HG03064 (cell line): Measurements from ENCODE around the gene MAP1A.

ENCODE experiments used
- ATAC-seq: cut with Tn5 transposase; IDR thresholded peaks from one replicate; pipeline ENCODE4 v1.9.1; 2021; ENCODE audit warnings: low read depth; ENCODE audit not compliant: unreplicated experiment

MAP1A gene

DNA sequence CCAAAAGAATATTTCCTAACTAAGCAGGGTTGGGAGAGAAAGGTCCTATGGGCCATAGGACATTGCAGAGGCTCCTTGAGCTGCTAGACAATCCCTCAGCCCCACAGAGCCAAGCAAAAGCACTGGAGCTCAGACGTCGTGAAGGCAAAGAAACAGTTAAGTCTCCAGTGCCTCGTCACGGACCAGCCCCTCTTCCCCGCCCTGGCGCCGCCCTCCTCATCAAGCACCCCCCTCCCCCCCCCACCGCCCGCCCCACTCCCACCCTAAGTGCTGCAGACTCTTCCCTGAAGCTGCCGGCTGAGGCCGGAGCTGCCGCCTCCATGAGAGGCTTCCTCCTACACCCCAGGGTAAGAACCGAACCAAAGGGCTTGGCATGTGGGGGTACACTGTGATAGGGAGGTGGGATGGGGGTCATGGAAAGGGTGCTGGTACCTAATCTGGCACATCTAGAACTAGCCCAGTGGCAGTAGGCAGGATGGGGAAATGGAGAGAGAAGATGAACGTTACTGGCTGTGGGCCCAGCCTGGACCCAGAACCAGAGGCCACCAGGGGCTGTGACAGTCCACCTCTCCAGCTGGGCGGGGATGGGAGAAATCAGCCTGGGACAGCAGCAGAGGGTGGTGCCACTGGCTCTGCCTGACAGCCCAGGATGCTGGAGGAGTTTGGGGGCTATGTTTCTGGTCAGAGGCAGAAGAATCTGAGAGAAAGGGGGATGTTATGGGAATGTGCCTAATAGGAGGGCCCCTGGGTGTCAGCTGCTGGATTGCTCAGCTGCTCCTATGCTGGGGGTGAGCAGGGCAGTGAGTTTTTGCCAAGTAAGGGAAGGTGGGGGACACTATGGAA lies at the start of gene MAP1A:
TSS of gene MAP1A (plus strand) at position 255 of the 843 bp plus-strand sequence. CDS start 3,866 bp downstream, outside the sequence.
- ATAC-seq = no peak

DNA sequence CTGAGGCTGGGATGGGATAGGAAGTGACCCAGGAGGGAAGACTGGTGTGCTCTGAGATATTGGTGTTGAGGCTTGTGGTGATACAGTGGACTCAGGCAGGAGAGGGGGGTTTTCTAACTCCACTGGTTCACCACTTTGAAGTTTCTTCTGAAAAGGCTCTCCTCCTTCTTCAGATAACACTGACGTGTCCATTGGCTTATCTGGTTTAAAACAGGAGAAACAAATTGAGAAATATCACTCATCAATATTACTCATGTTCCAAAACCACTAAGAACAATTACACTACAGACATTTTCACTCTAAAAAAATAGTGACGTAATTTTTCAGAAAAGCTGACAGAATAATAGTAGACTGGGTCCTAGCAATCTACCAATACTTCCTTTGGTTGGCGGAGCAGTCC lies 47.5 kb upstream of the MAP1A start:
- ATAC-seq = no peak

DNA sequence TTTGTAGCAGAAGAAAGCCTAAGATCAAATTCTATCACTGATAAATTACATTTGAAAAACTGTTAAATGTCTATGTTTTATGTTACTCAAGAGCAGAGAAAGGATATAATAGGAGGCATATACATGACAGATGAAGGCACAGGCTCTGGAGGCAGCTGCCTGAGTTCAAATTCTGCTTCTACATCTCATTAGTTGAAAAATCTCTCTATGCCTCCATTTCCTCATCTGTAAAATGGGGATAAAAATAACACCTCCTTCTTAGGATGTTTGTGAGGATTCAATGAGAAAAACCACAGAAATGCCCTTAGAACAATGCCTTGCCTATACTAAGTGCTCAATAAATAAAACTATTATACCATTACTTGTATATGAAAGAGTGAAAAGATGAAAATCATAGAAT lies 45.4 kb upstream of the MAP1A start:
- no peak for ATAC-seq

DNA sequence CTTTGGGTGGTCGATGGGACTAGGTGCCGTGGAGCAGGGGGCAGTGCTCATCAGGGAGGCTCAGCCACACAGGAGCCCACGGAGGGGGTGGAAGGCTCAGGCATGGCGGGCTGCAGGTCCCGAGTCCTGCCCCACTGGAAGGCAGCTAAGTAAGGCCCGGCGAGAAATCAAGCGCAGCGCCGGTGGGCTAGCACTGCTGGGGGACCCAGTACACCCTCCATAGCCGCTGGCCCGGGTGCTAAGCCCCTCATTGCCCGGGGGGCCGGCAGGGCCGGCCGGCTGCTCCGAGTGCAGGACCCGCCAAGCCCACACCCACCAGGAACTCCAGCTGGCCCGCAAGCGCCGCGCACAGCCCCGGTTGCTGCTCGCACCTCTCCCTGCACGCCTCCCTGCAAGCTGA lies 43.5 kb upstream of the MAP1A start:
- no peak for ATAC-seq

DNA sequence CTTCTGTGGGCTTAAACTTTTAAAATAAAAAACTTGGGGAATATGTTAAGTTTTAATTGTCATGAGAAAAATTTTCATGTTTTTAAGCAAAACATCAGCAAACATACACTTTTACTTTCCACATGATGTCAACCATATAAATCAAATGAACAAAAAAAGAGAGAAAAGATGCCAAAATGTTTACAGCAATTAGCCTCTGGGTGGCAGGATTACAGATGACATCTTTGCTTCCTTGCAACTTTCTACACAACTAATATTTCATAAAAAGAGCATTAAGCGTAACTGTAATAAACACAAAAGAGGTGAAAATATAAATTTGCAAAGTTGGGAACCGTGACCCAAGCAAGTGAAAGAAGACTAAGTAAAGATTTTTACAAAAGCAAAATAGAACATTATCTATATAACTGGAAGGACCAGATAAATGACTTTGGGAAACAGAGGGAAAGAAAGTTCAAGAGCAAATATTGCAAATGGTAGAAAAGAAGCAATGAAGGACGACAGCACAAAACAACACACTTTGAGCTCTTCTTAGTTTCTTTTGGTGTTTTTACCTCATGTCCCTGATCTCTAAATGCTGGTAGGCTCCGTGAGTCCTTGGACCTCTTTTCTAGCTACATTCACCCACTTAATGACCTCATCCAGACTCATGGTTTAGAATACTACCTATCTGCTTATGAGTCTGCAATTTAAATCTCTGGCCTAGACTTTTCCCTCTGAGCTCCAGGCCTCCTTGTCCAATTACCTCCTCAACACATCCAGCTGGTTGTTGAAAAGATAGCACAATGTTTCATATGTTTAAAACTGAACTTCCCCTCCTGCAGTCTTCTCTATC lies 33.9 kb upstream of the MAP1A start:
- ATAC-seq = no peak

DNA sequence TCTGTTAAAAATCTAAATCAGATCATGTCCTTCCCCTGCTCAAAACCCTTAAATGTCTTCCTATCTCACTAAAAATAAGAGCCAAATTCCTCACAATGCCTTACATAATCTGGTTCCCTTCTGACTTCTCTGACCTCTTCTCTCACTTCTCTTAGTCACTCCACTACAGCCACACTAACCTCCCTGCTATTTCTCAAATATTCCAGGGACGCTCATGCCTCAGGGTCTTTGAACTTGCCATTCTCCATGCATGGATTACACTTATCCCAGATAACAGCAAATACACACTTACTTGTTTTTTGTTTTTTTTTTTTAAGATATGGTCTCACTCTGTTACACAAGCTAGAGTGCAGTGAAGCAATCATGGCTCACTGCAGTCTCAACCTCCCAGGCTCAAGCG lies 33.0 kb upstream of the MAP1A start:
- no peak for ATAC-seq

DNA sequence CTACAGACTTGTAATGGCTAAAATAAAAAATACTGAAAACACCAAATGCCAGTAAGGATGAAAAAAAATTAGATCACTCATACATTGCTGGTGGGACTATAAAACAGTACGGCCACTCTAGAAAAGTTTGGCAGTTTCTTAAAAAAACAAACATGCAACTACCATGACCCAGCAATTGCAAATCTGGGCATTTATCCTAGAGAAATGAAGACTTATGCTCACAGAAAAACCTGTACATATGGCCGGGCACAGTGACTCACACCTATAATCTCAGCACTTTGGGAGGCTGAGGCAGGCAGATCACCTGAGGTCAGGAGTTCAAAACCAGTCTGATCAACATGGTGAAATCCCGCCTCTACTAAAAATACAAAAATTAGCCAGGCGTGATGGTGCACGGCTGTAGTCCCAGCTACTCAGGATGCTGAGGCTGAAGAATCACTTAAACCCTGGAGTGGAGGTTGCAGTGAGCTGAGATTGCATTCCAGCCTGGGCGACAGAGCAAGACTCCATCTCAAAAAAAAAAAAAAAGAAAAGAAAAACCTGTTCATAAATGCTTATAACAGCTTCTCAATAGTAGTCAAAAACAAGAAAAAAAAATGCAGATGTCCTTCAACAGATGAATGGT lies 30.0 kb upstream of the MAP1A start:
- ATAC-seq = no peak

DNA sequence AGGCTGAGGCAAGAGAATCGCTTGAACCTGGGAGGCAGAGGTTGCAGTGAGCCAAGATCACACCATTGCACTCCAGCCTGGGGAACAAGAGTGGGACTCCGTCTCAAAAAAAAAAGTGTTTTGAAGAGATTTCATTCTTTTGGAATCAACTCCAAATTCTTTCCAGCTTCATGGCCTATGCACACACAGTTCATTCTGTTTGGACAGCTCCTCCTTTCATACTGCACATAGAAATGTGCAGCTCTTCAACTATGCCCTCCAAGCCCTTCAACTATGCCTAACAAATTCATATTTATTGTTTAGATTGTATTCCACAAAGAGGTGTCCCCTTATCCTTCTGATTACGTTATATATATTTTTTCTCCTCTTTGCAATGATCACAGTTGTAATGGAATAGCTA lies 28.6 kb upstream of the MAP1A start:
- ATAC-seq = no peak

DNA sequence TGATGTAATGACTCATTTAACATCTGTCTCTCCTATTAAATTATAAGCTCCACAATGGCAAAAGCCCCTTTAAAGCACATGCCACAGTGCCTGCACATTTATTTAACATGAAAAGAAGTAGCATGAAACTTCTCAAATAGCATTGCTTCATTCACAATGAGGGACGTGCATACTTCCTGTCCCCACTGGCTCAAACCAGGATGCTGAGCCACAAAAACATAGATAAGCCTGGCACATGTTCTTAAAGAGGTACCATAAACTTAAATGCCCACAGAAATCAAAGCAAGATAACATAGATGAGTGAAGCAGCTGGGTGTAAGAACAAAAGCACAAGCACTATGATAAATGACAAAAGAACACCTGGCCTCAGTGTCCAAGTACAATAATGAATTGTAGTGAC lies 28.2 kb upstream of the MAP1A start:
- no peak for ATAC-seq

DNA sequence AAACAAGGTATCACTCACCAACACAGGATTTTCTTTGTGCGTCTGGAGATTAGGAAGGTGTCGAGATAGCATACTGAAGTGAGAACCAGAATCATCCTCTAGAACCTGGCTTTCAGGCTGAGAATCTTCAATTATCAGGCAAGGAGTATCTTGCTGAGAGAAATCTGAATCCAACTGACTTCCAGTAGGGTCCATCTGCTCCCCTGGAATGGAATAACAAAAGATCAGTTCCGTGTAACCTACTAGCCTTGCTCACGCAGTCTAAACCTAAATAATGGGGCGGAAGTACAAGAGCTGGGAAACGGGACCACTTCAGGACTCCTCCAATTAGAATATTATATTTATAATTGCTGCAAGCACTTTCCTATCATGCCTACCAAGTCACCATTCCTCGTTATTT lies 25.1 kb upstream of the MAP1A start:
- no peak for ATAC-seq

DNA sequence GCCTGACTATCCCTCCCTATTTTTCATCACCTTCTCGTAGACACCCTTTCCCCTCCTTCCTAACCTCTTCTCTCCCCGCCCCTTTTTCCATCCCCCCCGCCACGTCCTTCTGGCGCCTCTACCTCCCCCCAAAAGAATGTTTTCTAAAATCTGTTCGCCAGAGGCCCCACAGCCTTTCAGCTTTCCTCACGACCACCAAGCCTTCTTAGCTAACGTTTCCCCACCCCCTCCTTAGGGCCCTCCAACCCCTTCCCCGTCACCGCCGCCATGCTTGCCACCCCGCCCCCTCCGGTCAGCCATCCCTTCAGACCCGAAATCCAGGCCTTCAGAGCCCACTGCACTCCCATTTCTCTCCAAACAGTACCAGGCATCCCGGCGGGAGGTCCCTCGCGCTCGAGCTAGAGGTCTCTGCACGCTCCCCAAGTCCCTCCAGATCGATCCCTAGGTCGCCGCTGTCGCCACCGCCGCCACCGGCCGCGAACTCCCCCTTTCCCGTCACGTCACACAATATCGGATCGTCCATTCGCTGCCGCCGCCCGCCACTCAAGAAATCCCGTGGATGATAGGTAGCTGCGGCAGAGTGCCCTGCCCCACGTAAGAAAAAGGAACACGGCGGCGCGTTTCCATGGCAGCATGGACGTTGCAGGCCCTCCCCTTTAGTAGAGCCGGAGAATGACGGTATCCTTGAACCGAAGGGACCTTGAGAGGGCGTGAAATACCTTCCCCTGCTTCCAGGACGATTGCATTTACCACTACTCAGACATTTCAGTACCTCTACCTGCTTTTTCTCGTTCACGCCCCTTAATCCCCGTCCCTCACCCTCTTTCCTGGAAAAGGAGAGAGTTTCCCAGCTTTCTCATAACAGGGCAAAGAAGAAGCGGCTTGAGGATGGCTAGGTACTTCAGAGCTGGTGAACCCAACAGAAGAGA lies 24.5 kb upstream of the MAP1A start, which contains the start of gene TP53BP1:
TSS of gene TP53BP1 (minus strand) at position 484 of the 929 bp plus-strand sequence. CDS start at position 371, 113 bp downstream.
- peak; percentile 89 for ATAC-seq

DNA sequence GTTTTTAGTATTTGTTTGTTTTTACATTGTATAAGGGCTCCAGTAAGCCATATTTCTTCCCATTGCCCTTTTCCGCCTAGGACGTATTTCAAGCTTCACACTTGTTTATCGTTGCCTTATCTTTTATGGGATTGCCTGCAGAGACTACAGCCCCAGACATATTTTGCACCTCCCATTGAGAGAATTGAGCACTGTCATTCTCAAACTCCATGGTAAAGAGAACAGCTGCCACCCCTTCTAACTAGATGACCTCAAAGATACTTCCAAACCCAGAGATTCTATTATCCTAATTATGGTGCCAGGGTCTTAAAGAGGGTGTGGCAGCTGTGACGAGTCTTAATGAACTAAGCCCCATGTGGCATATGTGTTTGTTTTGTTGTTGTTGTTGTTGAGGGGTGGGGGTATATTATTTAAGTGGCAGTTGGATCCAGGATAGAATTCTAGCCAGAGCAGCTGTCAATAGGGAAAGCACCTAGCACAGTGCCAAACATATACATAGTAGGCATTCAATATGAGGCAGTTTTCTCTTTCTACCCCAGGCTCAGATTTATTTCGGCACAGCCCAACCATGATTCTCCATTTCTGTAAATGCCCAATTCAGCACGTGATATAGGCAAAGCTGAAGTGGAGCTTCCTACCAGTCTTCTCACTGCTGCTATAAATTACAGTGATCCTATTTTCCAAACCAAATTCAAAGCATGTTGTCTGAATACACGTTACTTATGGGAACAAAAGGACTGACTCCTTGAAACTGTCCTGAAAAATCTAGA lies 23.5 kb upstream of the MAP1A start:
- ATAC-seq = no peak

DNA sequence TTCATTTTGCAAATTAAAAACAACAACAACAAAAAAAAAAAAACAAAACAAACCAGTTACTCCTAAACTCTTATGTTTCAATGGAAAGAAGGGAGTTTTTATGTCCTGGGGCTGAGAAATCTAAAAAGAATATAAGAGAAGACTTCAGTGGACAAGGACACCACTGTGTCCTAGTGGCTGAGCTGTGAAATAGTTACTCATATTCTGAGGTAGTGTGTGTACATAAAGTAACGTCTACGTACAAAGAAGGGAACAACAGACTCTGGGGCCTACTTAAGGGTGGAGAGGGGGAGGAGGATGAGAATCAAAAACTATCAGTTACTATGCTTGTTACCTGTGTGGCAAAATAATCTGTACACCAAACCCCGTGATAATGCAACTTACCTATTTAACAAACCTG lies 18.4 kb upstream of the MAP1A start:
- ATAC-seq = no peak

DNA sequence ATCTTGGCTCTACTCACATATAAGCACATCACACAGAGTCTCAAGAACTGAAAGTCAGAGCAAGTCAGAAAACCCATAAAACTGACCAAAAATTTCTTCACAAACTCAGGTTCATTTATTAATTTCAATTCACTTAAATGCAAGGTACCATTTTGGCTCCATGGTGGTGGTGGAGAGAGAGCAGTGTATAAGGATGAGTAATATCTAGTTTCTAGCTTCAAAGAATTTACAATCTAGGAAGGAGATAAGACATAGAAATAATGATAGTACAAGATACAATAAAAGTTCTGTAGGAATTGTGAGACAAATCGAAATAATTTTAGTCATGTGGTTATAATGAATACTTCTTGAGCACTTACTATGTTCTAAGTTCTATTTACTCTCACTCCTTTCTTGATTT lies 17.8 kb upstream of the MAP1A start:
- no peak for ATAC-seq

DNA sequence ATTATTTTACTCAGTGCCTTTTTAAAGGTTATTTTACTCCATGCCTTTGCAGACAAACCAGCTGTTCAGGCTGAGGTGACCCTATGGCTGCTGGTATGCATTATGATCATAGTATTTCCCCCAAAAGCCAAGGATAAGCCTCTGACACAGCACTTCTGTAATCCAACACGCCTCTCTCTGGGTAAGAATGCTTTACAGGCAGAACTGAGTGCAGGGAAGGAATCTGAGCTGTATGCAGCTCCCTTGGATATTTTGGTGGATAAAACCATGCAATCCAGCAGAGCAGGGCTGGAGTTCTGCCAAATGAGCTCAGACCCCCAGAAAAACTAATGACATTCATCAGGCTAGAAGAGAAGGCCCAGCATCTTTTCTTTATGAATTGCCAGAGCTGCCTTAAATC lies 11.7 kb upstream of the MAP1A start:
- ATAC-seq = no peak

DNA sequence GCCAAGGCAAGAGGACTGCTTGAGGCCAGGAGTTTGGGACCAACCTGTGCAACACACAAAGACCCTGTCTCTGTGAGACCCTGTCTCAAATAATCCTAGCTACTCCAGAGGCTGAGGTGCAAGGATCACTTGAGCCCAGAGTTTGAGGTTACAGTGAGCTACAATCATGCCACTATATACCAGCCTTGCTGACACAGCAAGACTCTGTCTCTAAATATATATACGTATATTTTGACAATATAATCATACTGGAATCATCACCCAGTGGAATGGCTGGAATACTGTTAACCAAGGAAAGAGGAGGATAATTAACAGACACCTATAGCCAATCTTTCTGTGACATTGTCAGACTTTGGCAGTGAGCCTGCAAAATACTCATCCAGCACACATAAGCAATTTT lies 9.0 kb upstream of the MAP1A start:
- ATAC-seq = no peak

DNA sequence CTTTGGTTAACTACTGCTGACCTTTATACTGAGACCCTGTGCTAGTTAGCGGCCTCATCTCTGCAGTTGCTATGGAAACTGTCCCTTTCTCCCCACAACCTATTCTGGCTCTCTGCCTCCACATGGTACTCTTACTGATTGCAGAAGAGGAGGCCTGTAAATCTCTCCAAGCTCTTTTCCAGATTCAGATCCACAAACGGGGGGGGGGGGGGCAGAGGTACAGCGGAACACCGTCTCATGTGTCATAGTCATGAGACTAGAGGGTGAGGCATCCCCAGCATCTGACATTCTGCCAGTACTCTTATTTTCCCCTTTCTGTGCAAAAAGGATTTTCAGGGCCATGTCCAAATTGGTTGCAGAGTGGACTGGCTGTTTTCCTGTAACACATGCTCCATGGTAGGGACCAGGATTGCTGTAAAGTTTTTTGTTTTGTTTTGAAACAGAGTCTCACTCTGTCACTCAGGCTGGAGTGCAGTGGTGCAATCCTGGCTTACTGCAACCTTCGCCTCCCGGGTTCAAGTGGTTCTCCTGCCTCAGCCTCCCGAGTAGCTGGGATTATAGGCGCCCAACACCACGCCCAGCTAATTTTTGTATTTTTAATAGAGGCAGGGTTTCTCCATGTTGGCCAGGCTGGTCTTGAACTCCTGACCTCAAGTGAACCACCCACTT lies 8.3 kb upstream of the MAP1A start:
- ATAC-seq = no peak

DNA sequence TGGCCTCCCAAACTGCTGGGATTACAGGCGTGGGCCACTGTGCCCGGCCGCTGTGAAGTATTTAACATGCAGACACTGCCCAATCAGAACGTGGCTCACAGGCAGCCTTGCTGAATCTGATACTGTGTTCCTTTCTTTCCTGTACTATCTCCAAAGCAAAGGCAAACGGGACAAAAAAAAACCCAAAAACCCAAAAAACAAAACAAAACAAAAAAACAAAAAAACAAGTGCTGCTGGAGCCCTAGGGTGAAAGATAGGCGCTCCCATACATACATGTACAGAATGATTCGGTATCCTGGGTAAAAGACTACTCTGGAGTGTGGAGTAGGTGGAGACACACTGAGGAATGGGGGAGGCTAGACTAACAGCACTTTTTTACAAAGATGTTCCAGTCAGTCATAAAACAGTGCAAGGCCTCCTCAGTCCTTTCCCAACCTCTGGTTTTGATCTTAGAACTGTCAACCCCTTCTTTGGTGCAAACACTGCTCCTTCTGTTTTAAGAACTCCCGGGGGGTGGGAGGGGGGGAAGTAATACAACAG lies 7.7 kb upstream of the MAP1A start:
- ATAC-seq = no peak
